RKO (cell line): ENCODE results near the gene TARS3.

Source experiments
- DNase-seq: peaks from one replicate; pipeline ENCODE4 v3.0.0-alpha.2; 2016; ENCODE audit warnings: low spot score

The TARS3 gene

DNA sequence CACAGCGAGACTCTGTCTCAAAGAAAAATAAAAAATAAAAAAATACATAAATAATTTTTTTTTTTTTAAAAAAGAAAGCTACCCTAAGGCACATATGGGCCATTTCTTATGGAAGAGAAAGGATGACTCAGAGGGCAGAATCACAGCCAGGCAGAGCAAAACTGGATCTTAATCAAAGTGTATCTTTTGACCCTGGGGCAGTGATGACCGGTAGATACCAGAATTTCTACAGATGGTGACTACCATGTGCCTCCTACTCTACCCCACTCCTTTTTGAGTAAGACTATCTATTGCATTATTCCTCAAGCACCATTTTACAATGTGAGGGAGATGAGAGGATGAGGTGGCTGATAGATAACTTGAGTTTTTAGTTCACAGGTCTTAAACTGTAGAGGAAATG is 26.0 kb downstream of the TARS3 start:
- no peak for DNase-seq

GRCh38 chr15:101697488-101697887 is 26.8 kb downstream of the TARS3 start:
- no peak for DNase-seq

GRCh38 chr15:101696829-101697228 is 27.4 kb downstream of the TARS3 start:
- no peak for DNase-seq

GRCh38 chr15:101694261-101694660 is 30.0 kb downstream of the TARS3 start:
- no peak for DNase-seq

- DNase-seq, result no peak
These were observed 31.3 kb downstream of the TARS3 start for GRCh38 chr15:101692801-101693598.

DNA sequence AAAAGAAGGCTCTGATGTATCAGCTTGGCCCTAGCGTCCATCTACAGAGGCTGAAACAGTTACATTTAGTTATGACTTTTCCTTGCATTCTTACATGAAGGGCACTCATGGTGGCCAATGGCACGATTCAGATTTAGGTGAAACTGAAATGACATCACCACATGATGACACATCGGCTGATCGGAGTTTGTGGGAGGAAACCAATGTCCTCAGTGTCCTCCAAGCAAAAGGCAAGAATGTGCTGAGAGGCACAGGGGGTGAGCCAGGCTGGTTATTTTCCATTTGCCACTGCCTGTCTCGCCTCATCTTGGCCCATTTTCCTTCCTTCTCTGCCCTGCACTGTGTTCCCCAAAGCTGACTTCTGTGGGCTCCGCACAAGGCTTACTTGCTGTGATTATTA is 34.4 kb downstream of the TARS3 start:
- DNase-seq, result peak; percentile 40

DNA sequence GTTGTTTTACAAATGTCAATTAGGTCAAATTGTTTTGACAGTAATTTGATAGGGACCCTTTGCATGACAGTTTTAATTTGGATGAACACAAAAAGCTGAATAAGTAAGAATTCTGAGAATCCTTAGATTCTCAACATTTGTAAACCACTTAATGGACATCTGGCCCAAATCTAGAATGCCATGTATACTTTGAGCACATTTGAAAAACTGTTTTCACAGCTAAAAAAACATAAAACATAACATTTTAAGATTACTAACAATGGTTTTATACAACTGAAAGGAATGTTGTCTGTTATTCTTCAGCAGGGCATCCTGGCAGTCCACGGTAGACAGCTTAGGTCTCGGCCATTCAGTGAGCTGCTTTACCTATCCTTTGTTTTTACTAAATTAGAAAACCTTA is 37.6 kb downstream of the TARS3 start:
- DNase-seq, result no peak

DNA sequence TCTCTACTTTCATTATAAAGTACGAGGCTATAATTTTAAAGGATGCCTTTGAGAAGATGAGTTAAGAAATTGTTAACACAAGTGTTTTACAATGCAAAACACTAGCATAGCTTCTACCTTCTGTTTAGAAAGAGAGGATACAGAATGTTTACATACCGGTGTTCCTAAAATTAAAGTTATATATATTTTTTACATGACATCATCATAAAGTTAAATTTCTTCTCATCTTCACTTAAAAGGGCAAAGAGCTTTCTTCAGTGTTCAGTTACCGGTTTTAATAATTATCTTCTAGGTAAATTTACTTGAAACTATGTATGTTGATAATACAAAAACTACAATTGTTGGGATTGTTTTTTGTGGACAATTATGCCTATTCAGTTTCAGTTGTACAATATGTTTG is 39.4 kb downstream of the TARS3 start:
- no peak for DNase-seq

DNA sequence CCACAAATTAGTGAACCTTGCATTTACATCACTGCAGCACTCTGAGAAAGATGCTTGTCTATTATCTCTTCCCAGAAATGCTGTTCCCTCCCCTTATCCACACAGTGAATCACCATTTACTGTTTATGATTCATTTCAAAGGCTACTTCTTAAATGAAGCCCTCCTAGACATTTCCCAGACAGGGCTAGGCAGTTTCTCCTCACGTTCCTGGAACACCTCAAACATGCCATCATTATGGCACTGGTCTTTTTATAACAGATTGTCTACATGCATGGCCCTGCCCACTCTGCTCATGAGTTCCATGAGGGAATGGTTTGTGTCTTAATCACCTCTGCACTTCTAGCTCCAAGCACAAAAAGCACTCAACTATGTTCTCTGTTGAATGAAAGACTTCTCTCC is 39.9 kb downstream of the TARS3 start:
- no peak for DNase-seq

GRCh38 chr15:101679806-101680205 is 44.5 kb downstream of the TARS3 start:
- no peak for DNase-seq

DNA sequence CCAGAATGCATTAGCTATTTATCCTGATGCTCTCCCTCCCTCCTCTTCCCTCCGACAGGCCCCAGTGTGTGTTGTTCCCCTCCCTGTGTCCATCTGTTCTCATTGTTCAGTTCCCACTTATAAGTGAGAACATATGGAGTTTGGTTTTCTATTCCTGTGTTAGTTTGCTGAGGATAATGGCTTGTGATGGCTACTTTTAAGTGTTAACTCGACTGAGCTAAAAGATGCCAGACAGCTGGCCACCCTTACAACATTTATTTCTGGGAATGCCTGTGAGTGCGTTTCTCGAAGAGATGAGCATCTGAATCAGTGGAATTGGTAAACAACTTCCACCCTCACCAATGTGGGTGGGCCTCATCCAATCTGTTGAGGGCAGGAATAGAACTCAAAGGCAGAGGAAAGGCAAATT is 47.3 kb downstream of the TARS3 start:
- DNase-seq, result no peak

DNA sequence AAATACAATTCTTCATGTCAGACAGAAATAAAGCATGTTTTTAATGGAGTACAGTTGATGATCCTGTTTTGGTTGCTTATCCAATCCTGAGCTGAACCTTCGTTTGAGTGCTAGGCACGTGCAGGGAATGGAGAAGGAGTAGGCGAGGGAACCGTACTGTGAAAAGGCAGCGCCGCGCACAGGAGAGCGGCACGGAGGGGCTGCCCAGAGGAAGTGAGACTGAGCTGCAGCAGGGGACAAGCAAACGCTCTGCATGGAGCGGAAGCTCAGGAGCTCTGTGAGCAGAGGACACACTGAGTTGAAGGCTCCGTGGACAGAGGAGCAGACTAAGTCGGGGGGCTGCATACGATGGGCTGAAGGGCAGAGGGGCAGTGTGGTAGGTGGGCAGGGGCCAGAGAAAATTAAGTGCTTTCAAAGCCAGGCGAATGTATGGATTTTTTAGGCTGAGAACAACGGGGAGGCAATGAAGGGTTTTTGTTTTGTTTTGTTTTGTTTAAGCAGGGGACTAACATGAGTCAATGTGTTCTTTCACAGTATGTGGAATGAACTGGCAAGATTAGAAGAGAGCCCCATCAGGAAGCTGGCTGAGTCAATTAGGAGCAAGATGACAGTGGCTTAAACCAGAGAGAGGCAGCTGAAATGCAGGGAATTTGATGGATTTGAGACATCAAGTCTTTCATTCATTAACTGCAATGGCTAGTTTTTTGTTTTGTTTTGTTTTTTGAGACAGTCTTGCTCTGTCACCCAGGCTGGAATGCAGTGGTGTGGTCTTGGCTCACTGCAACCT is 48.3 kb downstream of the TARS3 start:
- no peak for DNase-seq

DNA sequence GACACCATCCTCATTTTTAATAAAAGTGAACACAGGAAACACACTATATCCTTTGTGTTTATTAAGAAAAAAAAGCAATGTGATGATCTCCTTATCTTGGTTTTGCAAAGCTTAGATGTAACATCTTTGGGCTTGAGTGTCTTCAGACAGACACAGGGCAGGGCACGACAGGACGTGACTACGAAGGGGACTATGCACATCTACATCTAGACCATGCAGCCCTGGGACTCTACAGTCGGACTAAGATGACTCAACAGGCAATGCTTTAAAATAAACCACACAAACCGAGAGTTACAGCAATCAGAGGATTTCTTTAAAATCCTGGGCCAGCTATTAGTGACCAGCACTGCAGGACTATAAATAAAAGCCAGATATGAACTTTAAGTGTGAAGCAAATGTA is 49.3 kb downstream of the TARS3 start:
- DNase-seq, result no peak

DNA sequence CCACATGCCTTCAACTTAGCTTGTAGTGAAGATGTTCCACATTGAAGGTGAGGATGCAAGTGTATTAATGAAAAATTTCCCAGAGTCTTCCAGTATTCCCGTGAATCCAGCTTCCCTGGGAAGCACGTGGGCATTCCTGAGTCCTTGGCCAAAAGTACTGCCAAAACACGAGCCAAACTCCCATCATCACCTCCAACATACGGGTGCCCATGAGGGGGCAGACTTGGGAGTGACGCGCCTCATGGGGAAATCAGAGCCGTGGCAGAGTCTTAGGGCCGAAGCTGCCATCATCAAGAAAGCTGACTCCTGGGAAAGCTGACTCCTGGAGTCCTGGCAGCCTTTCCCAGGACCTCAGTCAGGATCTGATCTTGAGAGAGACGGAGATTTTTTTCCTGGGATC is 52.0 kb downstream of the TARS3 start:
- no peak for DNase-seq

DNA sequence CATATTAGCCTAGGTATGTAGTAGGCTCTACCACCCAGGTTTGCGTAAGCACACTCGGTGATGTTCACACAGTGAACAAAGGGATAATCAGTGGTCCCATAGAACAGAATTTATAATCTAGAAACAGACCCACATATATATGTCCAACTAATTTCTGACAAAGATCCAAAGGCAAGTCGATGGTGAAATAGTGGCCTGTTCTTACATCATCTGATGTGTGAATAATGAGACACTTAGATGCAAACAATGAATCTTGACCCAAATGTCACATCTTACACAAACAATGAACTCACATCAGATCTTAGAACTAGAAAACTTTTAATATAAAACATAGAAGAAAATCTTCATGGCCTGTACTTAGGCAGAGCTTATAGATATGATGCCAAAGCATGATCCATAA is 54.5 kb downstream of the TARS3 start:
- no peak for DNase-seq

- DNase-seq, result no peak
These were observed 56.4 kb downstream of the TARS3 start for GRCh38 chr15:101667881-101668280.

DNA sequence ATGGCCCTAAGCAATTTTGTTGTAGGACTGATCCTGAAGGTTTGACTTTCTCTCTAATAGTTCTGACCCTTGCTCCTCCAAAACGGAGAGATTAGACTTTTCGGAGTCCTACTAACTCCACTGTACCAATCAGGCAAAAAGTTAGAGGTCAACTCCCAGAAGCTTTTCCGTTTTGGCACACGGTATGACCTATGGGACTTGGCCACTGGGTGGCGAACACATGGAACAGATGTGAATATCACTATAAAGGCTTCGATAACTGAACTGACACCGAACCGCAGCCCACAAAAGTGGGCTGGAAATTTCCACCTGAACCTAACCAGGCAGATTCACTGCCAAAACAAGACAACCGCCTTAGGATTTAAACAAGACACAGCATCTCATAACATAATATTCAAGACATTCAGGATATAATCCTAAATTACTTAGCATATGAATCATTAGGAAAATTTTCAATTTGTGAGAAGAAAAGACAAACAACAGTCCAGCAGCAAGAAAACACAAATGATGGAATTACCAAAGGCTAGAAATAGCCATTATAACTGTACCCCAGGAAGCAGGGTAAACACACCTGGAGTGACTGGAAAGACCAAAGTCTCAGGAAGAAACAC is 59.9 kb downstream of the TARS3 start:
- no peak for DNase-seq

DNA sequence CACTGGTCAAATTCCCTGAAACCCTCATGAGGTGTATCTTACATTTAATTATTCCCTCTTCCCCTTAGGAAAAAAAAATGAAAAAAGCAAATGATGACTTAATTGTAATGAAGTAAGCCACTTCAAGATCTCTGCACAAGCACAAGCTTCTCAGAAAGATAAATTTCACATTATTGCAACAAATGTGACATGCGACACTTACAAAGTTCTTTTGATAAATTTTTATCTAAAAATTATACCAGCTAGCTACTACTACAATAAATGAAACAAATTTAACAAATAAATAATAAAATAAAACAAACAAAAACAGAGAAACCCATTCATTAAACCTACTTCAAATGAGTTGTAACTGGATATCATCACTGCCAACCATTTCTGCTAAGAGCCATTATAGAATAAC is 62.1 kb downstream of the TARS3 start:
- DNase-seq, result no peak

GRCh38 chr15:101660005-101660404 is 64.3 kb downstream of the TARS3 start:
- no peak for DNase-seq

GRCh38 chr15:101657968-101658784 is 66.1 kb downstream of the TARS3 start:
- no peak for DNase-seq

DNA sequence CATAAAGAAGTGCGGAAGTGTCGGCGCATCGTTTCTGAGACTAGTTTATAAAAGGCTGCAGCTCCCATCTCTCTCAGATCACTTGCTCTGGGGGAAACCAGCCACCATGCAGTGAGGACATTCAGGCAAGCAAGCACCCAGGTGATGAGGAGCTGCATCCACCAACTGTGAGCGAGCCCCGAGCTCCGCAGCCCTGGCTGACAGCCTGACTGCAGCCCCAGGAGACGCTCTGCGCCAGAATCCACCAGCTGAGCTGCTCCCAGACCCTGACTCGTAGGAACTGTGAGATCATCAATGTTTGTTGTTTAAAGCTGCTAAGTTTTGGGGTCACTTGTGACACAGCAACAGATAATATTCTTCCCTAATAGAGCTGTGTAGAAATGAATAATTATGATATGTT is 67.1 kb downstream of the TARS3 start:
- DNase-seq, result no peak

DNA sequence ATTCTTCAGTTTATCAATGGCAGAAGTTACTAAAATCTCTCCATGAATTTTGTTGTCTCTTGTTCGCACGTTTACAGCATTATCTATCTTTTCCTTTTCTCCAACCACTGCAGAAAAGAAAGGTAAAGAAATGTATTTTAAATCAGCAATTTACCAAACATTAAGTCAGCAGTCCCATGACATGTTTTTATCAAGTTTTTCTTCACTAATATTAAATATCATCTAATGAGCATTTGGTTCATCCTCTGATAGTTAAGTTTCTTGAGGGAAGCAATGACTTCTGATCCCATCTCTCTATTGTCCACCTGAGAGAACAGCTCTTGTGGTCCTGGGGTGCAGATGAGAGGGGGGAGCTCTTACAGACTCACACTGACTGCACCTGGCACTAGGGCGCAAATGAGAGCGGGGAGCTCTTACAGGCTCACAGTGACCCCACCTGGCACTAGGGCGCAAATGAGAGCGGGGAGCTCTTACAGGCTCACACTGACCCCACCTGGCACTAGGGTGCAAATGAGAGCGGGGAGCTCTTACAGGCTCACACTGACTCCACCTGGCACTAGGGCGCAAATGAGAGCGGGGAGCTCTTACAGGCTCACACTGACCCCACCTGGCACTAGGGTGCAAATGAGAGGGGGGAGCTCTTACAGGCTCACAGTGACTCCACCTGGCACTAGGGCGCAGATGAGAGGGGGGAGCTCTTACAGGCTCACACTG is 69.5 kb downstream of the TARS3 start:
- peak; percentile 34 for DNase-seq
